ENCODE results near the gene WDR54. TPM values are rescaled to one million over a fixed set of nuclear protein-coding genes. Genes with fewer than 3 reads are reported as not detected.
"Not testable (repeated sequence)": the region's sequence is repeated elsewhere in the genome, so short reads cannot be mapped to it uniquely, and the experiment has no call there.

WDR54 gene
- total and polyA plus RNA-seq, 11 donors: 1.4 to 6.5 (median 3.0) TPM

DNA sequence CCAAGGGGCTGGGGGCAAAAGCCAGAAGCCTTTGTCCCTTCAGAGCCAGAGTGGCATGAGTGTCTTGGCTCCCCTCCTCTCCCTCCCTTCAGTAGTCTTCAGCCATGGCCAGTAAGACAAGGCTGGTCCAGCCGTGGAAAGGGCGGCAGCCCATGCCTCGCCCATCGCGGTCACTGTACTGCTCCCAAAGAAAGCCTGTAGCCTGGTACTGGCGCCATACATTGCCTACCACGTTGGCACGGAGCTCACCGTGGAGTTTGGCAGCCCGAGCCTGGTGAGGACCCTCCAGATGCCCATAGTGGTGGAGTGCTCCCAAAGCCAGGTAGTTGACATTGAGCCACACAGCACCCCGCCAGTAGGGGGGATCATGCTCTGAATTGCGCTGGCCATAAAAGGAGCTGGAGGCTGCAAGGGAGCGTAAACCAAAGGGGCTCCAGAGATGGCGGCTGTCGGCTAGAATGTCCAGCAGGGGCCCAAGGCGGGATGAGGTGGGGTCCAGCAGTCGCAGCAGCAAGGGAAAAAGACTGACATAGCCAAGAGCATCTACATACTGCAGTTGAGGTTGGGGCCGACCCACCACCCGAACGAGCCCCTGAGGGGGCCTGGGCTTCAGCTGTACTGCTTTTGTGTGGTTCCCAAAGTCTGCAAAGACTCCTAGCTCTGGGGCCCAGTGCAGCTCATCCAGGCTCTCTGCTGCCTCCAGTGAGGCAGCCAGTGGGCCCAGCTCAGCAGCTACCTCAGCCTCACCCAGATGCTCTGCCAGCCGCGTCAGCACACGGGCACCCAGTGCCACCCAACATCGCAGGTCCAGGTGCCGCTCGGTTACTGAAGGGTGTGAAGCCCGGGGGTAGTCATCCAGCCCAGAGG lies 39.9 kb downstream of the WDR54 start:
- H3K9me3 ChIP-seq: no peaks in the 10 kb centered on the region
- WGBS, 4 donors: 89 to 93% (median 91%) methylated on average over 19 to 27 of the region's 27 CpGs
- H3K27ac ChIP-seq: no peak overlapping the region
- ATAC-seq: no peak
- no peak for DNase-seq
- TF ChIP-seq POLR2A (IDR thresholded peaks at IDR 0.05): no peak
- TF ChIP-seq, protein P1, sequence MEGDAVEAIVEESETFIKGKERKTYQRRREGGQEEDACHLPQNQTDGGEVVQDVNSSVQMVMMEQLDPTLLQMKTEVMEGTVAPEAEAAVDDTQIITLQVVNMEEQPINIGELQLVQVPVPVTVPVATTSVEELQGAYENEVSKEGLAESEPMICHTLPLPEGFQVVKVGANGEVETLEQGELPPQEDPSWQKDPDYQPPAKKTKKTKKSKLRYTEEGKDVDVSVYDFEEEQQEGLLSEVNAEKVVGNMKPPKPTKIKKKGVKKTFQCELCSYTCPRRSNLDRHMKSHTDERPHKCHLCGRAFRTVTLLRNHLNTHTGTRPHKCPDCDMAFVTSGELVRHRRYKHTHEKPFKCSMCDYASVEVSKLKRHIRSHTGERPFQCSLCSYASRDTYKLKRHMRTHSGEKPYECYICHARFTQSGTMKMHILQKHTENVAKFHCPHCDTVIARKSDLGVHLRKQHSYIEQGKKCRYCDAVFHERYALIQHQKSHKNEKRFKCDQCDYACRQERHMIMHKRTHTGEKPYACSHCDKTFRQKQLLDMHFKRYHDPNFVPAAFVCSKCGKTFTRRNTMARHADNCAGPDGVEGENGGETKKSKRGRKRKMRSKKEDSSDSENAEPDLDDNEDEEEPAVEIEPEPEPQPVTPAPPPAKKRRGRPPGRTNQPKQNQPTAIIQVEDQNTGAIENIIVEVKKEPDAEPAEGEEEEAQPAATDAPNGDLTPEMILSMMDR (IDR thresholded peaks at IDR 0.05): no peak
- H3K36me3 ChIP-seq: peaks cover 0 to 24% (median 22%) of the 10 kb centered on the region in 9 donors
- H3K27me3 ChIP-seq: no peaks in the 10 kb centered on the region
- intact Hi-C loops (cut with DNase I): no loop called here
- H3K4me1 ChIP-seq: peaks cover 7 to 43% (median 31%) of the 10 kb centered on the region in 12 donors
- no peak overlapping the region for H3K4me3 ChIP-seq

- DNase-seq: no peak
- peaks cover 6 to 35% (median 23%) of the 10 kb centered on the region in 12 donors for H3K4me1 ChIP-seq
- no peaks in the 10 kb centered on the region for H3K27me3 ChIP-seq
- TF ChIP-seq, protein P1 (IDR thresholded peaks at IDR 0.05): no peak
- no peak for TF ChIP-seq POLR2A (IDR thresholded peaks at IDR 0.05)
- ATAC-seq: no peak
- H3K9me3 ChIP-seq: no peaks in the 10 kb centered on the region
- intact Hi-C loops (cut with DNase I): no loop called here
- no peak overlapping the region for H3K27ac ChIP-seq
- H3K36me3 ChIP-seq: peaks cover 0 to 24% (median 22%) of the 10 kb centered on the region in 9 donors
- H3K4me3 ChIP-seq: no peak overlapping the region
- WGBS, 4 donors: 88 to 94% (median 91%) methylated on average over 15 to 20 of the region's 20 CpGs
Observed at GRCh38 chr2:74462054-74462785, 40.7 kb downstream of the WDR54 start.

DNA sequence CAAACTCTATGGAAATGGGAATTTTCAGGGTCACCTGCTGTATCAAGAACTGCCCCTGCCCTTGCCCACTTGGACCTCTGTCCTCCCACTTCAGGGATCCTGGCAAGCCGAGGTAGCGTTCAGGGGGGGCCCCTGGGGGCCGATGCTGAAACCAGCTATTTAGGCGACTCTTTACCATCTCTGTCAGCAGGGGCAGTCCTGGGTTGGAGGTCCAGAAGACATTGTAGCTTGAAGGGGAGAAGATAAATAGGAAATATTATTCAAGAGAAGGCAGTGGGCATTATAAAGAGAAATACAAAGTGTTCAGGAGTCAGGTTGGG lies 41.2 kb downstream of the WDR54 start:
- Histone ChIP-seq H3K27ac (no peak overlapping the region), H3K36me3 (peaks cover 0 to 24% (median 22%) of the 10 kb centered on the region in 9 donors), H3K27me3 (no peaks in the 10 kb centered on the region), H3K9me3 (no peaks in the 10 kb centered on the region), H3K4me1 (peaks cover 5 to 32% (median 23%) of the 10 kb centered on the region in 12 donors), H3K4me3 (no peak overlapping the region)
- DNase-seq (no peak), ATAC-seq (no peak)
- TF ChIP-seq, protein P1 (IDR thresholded peaks at IDR 0.05): no peak
- no peak for TF ChIP-seq POLR2A (IDR thresholded peaks at IDR 0.05)
- WGBS, 4 donors: 78 to 88% (median 82%) methylated on average over 4 of the region's 4 CpGs
- intact Hi-C loops (cut with DNase I): no loop called here

DNA sequence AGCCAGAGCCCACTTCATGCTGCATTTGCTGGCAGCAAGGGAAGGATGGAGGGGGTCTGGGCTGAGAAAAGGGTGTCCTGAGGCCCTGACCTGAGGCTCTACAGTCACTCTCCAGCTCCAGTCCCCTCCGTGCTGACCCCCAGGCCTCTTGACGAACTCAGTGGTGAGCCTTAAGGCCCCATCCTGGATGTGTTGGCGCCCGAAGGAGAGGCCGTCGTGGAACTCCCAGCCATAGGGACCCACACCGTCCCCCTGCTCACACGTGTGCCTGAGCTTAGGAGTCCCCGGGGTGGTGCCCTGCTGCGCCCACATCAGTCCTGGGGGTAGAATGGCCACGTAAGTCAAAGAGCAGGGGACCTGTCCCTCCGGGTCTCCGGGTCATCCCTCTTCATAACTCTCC lies 42.9 kb downstream of the WDR54 start:
- no peak for DNase-seq
- no peak for TF ChIP-seq POLR2A (IDR thresholded peaks at IDR 0.05)
- TF ChIP-seq, protein P1 (IDR thresholded peaks at IDR 0.05): no peak
- Histone ChIP-seq H3K36me3 (peaks cover 0 to 24% (median 22%) of the 10 kb centered on the region in 9 donors), H3K27ac (peak overlapping the region in 10 of 12 donors; percentile 9 to 93 (median 89)), H3K27me3 (no peaks in the 10 kb centered on the region), H3K9me3 (no peaks in the 10 kb centered on the region), H3K4me3 (peak overlapping the region; percentile 61 to 99 (median 90)), H3K4me1 (peaks cover 5 to 23% (median 15%) of the 10 kb centered on the region in 12 donors)
- intact Hi-C loops (cut with DNase I): no loop called here
- ATAC-seq: peak in 2 of 4 donors; percentile 1 to 5
- 4 to 8% (median 7%) methylated on average over 9 to 13 of the region's 13 CpGs for WGBS, 4 donors

GRCh38 chr2:74470742-74471141 lies 49.2 kb downstream of the WDR54 start:
- DNase-seq: not testable (repeated sequence)

More at GRCh38 chr2:74470742-74471141, 49.2 kb downstream of the WDR54 start:
- WGBS, 4 donors: 95 to 97% (median 95%) methylated on average over 12 of the region's 12 CpGs
- ATAC-seq; H3K27me3 ChIP-seq; intact Hi-C loops (cut with DNase I); H3K9me3 ChIP-seq; H3K4me3 ChIP-seq: not testable (repeated sequence)
- Histone ChIP-seq H3K36me3 (peaks cover 0 to 22% (median 14%) of the 10 kb centered on the region in 9 donors), H3K27ac (peak overlapping the region in 1 of 12 donors; percentile 91), H3K4me1 (peaks cover 4 to 35% (median 26%) of the 10 kb centered on the region in 12 donors)

All from heart left ventricle (tissue), 16 donors.